HG03575 (cell line): ENCODE data around the gene PTPRM.

ENCODE experiments used
- ATAC-seq: cut with Tn5 transposase; IDR thresholded peaks from one replicate; pipeline ENCODE4 v1.9.1; 2021; ENCODE audit not compliant: unreplicated experiment, insufficient number of reproducible peaks, low FRiP score; ENCODE audit errors: extremely low read depth

Gene PTPRM

DNA sequence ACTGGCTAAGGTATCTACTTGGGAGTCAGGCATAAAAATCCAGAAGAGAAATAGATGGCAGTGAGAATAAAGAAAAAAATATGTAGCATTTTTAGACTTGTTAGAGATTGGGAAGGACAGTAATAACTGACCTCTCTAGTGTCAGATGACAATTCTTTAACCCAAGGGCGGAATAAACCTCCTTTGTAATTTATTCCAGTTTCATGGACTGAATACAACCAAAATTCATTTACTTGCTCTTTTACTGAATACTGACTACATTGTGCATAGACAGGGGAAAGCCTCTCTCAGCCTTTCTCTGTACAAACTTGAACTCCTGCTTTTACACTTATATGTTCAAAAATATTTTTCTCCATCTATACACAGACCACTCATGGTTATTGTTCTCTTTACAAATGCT lies 566.8 kb downstream of the PTPRM start:
- ATAC-seq: no peak

DNA sequence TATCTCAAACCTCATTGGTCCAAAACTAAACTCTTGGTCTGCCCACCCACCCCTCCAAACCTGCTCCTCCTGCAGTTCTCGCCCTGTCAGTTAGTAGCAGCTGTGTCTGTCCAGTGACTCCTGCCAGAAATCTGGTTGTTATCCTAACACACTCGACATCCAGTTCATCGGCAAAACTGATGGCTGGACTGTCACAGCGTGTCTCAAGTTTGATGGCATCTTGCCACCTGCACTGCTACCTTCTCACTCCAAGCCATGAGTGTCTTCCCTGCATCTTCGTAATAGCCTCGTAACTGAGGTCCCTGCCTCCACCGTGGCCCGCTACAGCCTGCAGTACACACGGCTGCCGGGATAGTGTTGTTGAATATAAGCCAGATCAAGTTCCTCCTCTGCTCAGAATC lies 572.0 kb downstream of the PTPRM start:
- ATAC-seq: no peak

DNA sequence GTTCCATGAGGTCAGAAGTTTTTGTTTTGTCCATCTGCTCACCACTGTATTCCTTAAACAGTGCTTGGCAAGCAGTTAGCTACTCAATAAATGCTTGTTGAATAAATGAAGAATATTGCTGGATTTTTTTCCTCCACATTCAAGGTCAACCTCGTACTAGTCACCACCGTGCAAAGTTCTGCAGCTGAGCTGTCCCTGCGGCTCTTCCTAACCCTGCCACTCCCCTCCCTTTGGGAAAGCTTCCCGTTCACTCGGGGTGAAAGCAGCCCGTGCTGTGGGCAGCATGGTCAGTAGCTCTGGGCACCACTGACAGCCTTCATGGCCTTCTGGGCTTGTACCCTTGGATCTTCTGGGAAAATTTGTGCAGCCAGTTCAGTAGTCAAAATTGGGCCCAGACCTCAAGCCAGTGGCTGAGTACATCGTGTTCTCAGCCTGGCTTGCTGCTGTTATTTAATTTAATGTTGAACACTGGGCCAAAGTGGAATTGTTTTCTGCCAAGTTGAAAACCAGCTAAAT lies 572.8 kb downstream of the PTPRM start:
- no peak for ATAC-seq

DNA sequence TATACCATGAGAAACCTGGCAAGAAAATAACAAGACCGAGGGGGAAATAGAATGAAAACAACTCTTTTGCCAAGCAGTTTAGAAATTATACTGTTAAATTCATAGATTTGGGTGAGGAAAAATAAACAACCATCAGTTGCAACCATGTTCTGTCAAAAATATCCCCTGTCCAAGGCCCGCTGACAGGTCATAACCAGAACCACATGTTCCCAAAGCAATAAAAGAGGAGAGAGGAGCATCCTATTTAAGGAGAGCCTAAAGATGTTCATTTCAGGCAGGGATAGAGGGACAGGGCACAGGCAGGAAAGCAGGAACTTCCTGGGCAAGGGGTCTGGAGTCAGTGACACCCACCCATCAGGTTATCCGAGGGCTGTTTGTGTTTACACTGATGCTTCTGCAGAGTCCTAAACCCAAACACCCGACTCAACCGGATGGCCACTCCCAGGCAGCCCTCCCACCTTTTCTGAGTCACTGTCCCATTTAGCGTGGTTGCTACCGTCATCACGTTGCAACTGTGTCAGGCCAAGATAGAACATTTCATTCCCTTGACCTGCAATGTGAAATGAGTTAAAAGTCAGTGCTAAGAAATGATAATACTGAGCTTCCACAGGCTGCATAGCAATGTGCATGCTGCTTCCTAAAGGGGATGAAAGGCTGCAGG lies 573.9 kb downstream of the PTPRM start:
- ATAC-seq: no peak

DNA sequence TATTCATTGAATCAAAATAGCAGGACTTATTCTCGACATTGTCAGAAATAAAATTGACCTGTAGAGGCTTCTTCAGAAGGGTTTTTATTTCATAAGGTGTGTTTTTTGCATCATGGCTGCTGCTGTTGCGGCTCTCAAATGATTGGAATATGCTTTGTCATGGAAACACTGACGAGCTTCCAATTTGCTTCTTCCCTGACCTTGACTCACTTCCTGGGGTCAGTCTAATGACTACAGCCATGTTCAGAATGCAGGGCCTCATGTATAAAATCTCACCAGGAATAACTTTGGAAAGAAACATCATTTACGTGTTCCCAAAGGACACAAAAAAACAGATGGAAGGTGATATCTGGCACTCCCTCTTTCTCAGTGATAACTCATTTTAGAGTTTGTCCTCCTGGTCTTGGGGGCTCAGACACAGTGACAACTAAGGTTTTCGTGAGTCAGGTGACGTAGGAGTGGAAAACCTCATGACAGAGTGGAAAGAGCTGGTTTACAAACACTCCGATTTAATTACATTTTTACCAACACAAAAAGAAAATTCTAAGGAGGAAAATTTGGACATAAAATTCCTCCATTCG lies 575.1 kb downstream of the PTPRM start:
- ATAC-seq: no peak

DNA sequence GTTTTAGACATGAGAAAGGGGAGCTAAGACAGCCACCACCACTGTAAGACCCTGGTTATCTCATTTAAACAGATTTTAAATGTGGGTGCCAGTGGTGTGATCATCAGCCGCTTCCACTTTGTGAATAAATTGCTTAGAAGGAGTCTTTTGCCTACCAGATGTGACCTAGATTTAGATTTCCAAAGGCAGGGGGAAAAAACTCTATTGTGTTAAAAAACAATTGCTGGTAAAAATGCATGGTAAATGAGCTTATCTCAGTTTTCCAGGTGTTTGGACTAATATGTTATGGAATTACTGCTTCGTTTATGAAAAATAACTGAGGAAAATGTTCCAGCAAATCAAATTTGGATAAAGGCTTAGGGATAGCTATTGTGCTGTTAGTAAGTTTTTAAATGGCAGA lies 575.8 kb downstream of the PTPRM start:
- no peak for ATAC-seq

DNA sequence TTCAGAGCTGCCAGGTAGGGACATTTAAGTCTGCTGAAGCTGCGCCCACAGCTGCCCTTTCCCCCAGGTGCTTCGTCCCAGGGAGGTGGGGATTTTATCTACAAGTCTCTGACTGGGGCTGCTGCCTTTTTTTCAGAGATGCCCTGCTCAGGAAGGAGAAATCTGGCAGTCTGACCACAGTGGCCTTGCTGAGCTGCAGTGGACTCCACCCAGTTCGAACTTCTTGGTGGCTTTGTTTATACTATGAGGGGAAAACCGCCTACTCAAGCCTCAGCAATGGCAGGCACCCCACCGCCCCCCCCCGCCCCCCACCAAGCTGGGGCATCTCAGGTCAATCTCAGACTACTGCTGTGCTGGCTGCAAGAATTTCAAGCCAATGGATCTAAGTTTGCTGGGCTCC lies 584.1 kb downstream of the PTPRM start:
- ATAC-seq: no peak

DNA sequence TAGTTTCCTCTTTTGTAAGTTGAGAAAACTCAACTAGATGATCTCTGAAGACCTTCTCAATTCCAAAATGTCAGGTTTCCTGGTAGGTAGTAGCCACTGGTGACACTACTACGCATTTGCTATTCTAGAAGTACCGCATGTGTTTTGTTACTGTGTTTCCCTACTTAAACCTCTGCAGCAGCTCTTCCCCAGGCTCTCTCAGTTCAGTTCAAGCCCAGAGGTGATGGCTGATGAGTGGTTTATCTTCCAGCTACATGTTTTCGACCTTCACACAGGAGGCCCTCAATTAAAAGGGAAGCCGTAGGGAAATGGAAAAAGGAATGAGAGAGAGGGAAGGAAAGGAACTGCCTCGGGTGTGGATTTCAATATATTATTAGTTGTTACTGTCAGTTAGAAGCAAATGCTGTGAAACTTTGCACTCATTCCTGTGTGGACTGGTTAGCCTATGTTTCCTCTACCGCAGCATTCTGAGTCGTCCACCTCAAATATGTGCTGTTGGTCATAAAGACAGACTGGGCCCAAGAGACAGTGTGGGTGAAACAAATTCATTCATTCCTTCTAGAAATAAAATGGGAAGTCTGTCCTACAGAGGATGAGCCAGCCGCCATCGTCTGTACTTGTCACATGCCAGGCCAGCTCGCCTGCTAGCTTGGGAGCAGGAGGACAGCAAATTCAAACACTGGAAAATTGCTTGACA lies 586.9 kb downstream of the PTPRM start:
- no peak for ATAC-seq

DNA sequence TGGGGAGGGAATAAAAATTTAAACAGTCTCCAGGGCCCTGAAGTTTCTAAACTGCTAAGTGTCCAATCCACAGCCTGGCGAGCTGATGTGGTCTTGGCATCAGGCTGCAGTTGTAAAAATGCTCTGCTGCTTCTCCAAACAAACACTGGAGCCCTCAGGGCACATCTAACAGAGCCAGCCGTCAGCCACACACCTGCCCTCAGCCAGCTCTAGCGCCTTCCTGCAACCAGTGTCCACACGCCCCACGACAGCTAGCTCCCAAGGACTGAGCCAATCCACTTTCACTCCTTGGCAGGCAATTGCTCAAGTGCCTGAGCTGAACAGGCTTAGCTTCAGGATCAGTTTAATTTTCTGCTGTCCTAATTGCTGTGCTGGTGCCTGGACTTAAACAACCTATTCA lies 595.7 kb downstream of the PTPRM start:
- ATAC-seq: no peak

DNA sequence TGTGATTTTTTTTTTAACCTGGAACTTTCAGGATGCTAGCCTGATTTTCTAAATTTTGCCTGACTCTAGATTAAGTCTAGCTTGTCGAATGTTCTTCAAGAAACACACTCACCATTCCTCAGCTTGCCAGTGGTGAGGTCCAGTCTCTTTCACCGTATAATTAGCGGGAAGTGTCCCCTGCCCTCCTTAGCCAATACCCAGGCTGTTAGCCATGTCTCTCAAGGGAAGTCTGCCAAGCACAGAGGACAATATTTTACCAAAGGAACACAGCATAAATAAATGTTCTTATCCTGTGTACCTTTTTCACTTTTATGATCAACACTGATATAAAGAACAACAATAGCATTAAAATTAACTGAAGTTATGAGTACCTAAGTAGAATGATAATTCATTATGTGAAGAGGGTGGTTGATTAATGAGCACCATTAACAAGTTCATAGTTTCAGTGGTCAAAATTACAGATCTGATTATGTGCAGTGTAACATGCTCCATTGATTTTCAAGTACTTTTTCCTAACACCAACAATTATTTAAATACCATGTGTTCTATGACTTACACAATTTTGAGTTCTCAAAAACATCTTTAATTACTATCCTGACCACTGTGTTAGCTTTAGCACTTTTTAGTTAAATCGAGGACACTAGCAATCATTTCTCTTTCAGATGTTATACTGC lies 596.3 kb downstream of the PTPRM start:
- ATAC-seq: no peak

DNA sequence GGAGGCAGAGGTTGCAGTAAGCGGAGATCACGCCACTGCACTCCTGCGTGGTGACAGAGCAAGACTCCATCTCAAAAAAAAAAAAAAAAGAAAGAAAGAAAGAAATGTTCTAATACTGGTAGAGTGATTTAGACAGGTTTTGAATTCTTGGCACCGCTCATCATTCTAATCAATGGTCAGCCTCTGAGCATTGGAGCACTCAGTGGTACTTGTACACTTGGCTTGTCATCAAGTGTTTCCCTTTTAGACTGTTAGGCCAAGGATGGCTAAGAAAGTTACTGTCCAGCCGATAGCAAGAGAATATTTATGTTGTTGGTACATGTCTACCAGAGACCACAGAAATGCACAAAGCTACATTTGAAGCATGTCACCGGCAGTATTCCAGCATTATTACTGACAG lies 598.0 kb downstream of the PTPRM start:
- ATAC-seq: no peak

DNA sequence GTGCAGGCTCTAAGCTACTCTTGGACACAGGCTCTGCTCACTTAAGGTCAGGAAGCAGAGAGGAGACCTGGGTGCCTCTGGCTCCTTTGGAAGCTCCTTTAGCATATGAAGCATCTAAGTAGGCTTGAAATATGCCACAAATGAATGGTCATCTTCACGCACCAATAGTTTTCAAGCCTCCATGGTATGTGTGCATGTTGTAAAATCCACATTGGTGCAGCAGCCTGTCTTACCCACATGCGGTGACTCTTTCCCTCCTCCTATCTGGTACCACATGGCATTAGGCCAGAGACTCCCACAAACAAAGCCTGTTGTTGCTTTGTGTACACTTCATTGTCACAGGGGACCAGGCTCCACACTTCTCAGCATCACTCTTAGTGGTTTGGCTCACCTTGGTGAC lies 599.9 kb downstream of the PTPRM start:
- no peak for ATAC-seq

DNA sequence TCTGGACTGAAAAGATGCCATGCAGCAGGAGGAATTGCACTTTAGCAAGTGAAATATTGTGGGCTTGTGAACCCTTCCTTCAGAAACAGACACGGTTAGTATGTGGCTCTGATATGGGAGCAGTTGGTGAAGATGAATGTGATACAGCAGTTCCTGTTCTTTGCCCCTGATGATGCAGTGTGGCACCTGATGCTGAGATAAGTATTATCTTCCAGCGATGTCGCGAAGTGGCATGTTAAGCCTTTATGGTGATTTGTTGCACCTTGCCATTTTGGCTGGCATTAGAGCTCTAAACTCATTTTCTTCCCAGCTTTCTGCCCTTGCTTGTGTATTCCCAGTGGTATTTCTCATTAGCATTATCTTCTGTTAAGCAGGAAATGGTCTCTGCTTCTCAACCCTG lies 600.6 kb downstream of the PTPRM start:
- ATAC-seq: no peak

DNA sequence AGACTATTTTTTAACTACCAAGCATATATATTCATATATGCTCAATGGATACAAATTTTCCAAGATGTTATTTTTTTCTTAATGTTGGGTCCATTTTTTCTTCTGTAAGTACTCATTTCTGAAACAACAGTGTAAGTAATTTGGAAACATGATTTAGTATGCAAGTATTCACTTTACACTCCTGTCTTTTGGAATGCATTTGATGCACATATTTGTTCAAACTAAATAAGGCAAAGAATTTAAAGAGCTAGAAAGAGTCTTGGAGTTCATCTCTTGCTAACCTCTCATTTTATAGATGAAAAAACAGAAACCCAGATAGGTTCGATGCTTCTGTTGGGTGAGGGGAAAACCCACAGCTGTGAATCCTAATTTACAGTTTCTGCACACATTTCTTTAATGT lies 602.6 kb downstream of the PTPRM start:
- ATAC-seq: no peak

DNA sequence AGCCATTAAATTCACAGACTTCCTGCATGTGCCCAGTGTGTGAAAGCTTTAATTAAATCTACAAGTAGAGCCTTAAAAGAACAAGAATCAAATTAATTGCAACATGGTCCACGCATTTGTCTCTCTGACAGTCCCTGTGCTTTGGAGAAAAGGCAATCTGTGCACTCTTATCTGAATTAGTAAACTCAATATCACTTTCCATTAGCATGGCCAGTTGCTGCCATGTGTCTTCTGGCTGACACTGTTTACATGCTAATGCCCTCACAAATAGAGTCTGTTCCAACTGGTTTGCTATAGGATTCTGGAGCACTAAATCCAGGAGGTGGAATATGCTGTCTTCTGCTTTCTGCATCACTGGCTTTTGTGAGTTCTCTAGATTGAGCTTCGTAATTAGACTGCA lies 607.7 kb downstream of the PTPRM start:
- no peak for ATAC-seq

DNA sequence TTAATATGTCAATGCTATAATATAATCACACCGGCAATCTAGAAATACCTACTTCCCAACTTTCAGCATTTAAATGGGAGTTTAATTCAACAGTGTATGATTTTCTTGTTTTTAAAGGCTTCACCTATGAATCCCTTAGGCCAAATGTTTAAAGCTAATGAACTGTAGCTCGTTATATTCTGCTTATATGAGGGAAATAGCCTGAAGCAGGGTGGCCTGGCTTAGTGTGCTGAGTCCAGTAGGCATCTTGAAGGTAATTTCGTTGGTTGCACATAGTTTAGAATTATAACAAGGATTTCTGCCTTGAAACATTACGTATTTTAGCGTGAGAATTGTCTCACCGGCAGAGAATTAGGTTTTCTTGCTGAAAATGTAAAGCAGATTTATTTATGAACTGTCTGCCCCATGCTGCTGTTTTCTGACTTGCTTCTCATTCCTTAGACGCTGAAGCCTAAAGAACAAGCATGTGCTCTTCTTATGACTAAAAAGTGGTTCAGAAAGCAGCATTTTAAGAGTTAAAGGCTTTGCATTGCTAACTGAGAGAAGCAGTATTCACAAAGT lies 608.5 kb downstream of the PTPRM start:
- no peak for ATAC-seq

DNA sequence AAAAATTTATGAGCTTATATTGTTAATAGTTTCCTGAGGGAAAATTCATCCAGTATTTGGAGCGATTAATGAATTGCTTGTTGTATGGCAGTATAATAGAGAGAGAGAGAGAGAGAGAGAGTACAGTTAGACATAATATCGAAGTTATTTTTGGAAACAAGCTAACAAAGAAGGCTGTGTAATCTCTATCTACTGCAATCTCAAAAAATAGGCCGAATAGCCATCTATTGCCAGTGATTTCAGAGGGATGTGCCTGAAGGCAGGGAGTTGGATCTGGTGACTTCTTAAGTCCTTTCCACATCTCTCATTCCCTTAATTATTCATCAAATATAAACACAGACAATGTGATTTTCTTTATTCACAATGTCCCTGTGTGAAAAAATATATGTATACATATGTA lies 609.0 kb downstream of the PTPRM start:
- ATAC-seq: no peak

DNA sequence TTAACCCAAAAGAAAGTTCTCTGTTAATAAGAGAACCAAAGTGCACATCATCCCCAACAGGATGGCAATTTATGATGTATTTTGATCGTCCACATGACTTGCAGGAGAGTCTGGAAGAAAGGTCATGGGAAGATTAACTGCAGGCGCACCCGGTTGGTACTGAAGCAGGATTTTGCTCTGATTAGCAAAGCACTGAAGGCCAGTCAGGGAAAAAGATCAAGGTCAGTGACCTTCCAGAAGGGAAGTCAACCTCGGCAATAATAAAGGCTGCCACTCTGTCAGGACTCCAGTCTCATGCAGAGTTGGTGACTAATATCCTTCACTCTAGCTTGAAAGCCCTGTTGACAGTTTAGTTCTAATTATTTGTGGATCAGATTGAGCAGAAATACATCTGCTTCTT lies 609.4 kb downstream of the PTPRM start:
- no peak for ATAC-seq

DNA sequence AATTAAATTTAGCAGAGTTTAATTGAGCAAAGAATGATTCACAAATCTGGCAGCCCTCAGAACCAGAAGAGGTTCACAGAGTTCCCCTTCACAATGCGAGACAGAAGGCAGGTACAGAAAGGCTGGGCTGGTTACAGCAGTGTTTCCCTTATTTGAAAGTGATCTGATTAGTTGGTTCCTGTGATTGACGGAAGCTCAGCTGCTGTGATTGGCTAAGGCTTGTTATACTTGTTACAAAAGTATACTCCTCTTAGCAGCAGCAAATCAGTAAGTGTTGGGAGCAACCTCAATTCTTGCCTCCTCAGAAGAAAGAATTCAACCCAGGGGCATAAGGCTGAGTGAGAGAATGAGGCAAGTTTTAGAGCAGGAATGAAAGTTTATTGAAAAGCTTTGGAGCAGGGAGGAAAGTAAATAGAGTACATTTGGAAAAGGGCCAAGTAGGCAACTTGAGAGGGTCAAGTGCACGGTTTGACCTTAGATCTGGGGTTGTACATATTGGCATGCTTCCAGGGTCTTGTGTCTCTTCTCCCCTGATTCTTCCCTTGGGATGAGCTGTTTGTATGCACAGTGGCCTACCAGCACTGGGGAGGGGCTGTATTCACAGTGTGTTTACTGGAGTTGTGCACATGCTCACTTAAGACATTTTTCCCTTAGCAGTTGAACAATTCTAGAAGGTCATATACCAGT lies 610.4 kb downstream of the PTPRM start:
- no peak for ATAC-seq
